Neural cell (in vitro differentiated cells): ENCODE data around the gene DECR2. TPM values are rescaled to one million over a fixed set of nuclear protein-coding genes. Genes with fewer than 3 reads are reported as not detected.

Experiments used
- H2AFZ ChIP-seq: fragments of 200-600, 300-800 bp; sonication (generic), shearing (Covaris generic); 2 replicates; pipeline ENCODE4 v1.6.0; 2014; ENCODE audit warnings: low read depth, mild to moderate bottlenecking, antibody characterized with exemption, low read length, moderate library complexity
- H3F3A ChIP-seq: fragments of 200-600 bp; shearing (Covaris generic); 2 replicates; pipeline ENCODE4 v1.6.1; 2016; ENCODE audit warnings: mild to moderate bottlenecking, moderate library complexity, mixed read lengths, antibody characterized with exemption, low read length; ENCODE audit not compliant: insufficient read depth, poor library complexity, severe bottlenecking
- H3K27ac ChIP-seq: fragments of 200-600, 300-800 bp; sonication (generic), shearing (Covaris generic); 2 replicates; pipeline ENCODE4 v1.5.1; 2014; ENCODE audit warnings: mild to moderate bottlenecking, low read length, moderate library complexity
- H3K27me3 ChIP-seq: fragments of 300-800, 200-600 bp; sonication (generic), shearing (Covaris generic); 2 replicates; pipeline ENCODE4 v1.6.0; 2014; ENCODE audit warnings: mild to moderate bottlenecking, low read depth, low read length, moderate library complexity; ENCODE audit not compliant: insufficient read depth
- H3K36me3 ChIP-seq: fragments of 300-800, 200-600 bp; sonication (generic), shearing (Covaris generic); 2 replicates; pipeline ENCODE4 v1.5.1; 2014; ENCODE audit warnings: mild to moderate bottlenecking, antibody characterized with exemption, low read length, moderate library complexity; ENCODE audit not compliant: insufficient read depth
- H3K4me2 ChIP-seq: fragments of 300-800, 200-600 bp; sonication (generic), shearing (Covaris generic); 2 replicates; pipeline ENCODE4 v1.6.0; 2014; ENCODE audit warnings: mild to moderate bottlenecking, low read length
- H3K4me3 ChIP-seq: fragments of 300-800, 200-600 bp; sonication (generic), shearing (Covaris generic); 2 replicates; pipeline ENCODE4 v1.5.1; 2014; ENCODE audit warnings: mild to moderate bottlenecking, low read length, moderate library complexity
- H3K79me2 ChIP-seq: fragments of 200-600 bp; shearing (Covaris generic); replicated peaks from 2 replicates; pipeline ENCODE4 v1.6.0; 2014; ENCODE audit warnings: mild to moderate bottlenecking, low read length, moderate library complexity; ENCODE audit not compliant: insufficient read depth
- H3K9ac ChIP-seq: fragments of 300-800, 200-600 bp; sonication (generic), shearing (Covaris generic); 2 replicates; pipeline ENCODE4 v1.6.1; 2016; ENCODE audit warnings: mild to moderate bottlenecking, low read length, mixed read lengths
- H3K9me2 ChIP-seq: fragments of 200-600 bp; shearing (Covaris generic); 2 replicates; pipeline ENCODE4 v1.6.1; 2016; ENCODE audit warnings: mild to moderate bottlenecking, low read length, mixed read lengths; ENCODE audit not compliant: insufficient read depth
- H3K9me3 ChIP-seq: fragments of 200-600, 300-800 bp; sonication (generic), shearing (Covaris generic); 2 replicates; pipeline ENCODE4 v1.6.1; 2016; ENCODE audit warnings: mild to moderate bottlenecking, mixed run types, low read length, moderate library complexity, mixed read lengths
- H4K20me1 ChIP-seq: fragments of 200-600 bp; shearing (Covaris generic); 2 replicates; pipeline ENCODE4 v1.6.1; 2016; ENCODE audit warnings: mild to moderate bottlenecking, mixed run types; ENCODE audit not compliant: insufficient read depth
- CTCF ChIP-seq: fragments of 450-650 bp; IDR thresholded peaks from 2 replicates; pipeline ENCODE4 v1.5.1; 2014; ENCODE audit warnings: antibody characterized with exemption, mild to moderate bottlenecking, moderate library complexity; ENCODE audit not compliant: poor library complexity, severe bottlenecking
- EP300 ChIP-seq: fragments of 450-650 bp; conservative IDR thresholded peaks from 2 replicates; pipeline ENCODE4 v1.6.1; 2014; ENCODE audit warnings: antibody characterized with exemption, mild to moderate bottlenecking, moderate library complexity; ENCODE audit not compliant: poor library complexity, severe bottlenecking
- EZH2 ChIP-seq: fragments of 200-600, 300-800 bp; shearing (Covaris generic), sonication (generic); IDR thresholded peaks from 2 replicates; pipeline ENCODE4 v1.6.1; 2014; ENCODE audit warnings: antibody characterized with exemption, low read length, borderline replicate concordance, mild to moderate bottlenecking; ENCODE audit not compliant: insufficient read depth, poor library complexity, severe bottlenecking
- MXI1 ChIP-seq: fragments of 450-650 bp; conservative IDR thresholded peaks from 2 replicates; pipeline ENCODE4 v1.6.1; 2014; ENCODE audit warnings: antibody characterized with exemption, mild to moderate bottlenecking; ENCODE audit not compliant: poor library complexity, severe bottlenecking
- POLR2AphosphoS5 ChIP-seq: IDR thresholded peaks from 2 replicates; pipeline ENCODE4 v1.6.1; 2012
- RAD21 ChIP-seq: fragments of 450-650 bp; conservative IDR thresholded peaks from 2 replicates; pipeline ENCODE4 v1.6.1; 2014; ENCODE audit warnings: antibody characterized with exemption, mild to moderate bottlenecking, moderate library complexity
- REST ChIP-seq: IDR thresholded peaks from 2 replicates; pipeline ENCODE4 v1.6.1; 2012; ENCODE audit warnings: borderline replicate concordance
- SMC3 ChIP-seq: fragments of 450-650 bp; conservative IDR thresholded peaks from 2 replicates; pipeline ENCODE4 v1.6.1; 2014; ENCODE audit warnings: antibody characterized with exemption, mild to moderate bottlenecking, moderate library complexity; ENCODE audit not compliant: poor library complexity
- TAF1 ChIP-seq: IDR thresholded peaks from 2 replicates; pipeline ENCODE4 v1.6.1; 2012; ENCODE audit warnings: low read depth
- polyA plus RNA-seq: library from polyadenylated mRNA; depleted of rRNA; stranded (reverse); fragments of >200 nt; gene quantifications from 2 replicates; pipeline ENCODE4 v1.2.3, GENCODE V29; 2014

The DECR2 gene
- polyA plus RNA-seq, 1 donor from 2014 or later, result 58.8 TPM

DNA sequence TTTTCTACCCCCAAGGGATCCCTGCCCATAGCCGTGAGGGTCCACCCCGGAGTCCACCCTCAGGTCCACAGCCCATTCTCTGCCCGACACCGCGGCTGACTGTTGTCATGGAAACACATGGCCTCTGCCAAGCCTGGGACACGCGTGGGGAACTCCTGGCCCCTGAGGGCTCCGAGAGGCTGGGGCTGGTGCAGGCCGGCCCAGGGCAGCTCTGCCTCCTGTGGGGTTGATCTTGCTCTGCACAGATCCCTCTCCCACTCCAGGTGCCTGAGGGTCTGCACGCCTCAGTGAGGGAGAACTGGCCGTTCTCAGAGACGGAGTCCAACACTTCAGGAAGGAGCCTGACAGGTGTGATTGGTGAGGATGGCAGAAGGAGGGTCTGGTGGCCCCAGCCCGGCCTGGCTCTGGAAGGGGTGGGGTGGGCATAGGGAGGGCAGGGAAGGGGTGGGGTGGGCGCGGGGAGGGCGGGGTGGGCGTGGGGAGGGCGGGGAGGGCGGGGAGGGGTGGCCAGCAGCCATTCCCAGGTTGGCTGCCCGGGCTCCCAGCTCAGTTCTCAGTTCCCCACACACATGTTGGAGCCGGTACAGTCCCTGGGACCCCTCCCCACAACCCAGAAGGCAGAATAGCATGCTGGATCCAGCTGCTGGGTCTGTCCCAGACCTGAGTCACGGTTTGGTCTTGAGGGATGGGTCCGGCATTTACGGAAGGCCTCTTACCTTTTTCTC lies 37.8 kb upstream of the DECR2 start:
- no peak for TF ChIP-seq TAF1
- no peak for TF ChIP-seq MXI1
- no peak for TF ChIP-seq EZH2
- no peak for TF ChIP-seq REST
- TF ChIP-seq EP300, result no peak
- no peak for TF ChIP-seq POLR2AphosphoS5
- TF ChIP-seq CTCF, result no peak
- no peak for TF ChIP-seq SMC3
- TF ChIP-seq RAD21, result no peak
- Histone ChIP-seq H3K4me3 (no peak overlapping the region), H4K20me1 (no peaks in the 10 kb centered on the region), H3K27ac (no peak overlapping the region), H3K9me3 (no peaks in the 10 kb centered on the region), H3K4me2 (no peak overlapping the region), H3K27me3 (no peaks in the 10 kb centered on the region), H3K9ac (no peak overlapping the region), H3K9me2 (no peaks in the 10 kb centered on the region), H3F3A (no peaks in the 10 kb centered on the region), H3K36me3 (no peaks in the 10 kb centered on the region), H2AFZ (no peak overlapping the region), H3K79me2 (no peaks in the 10 kb centered on the region)

- no peaks in the 10 kb centered on the region for H3K36me3 ChIP-seq
Observed at GRCh38 chr16:364595-365491, 36.8 kb upstream of the DECR2 start.

More at GRCh38 chr16:364595-365491, 36.8 kb upstream of the DECR2 start:
- Histone ChIP-seq H3K9ac (no peak overlapping the region), H3F3A (no peaks in the 10 kb centered on the region), H3K9me3 (no peaks in the 10 kb centered on the region), H3K79me2 (no peaks in the 10 kb centered on the region), H3K9me2 (no peaks in the 10 kb centered on the region), H2AFZ (no peak overlapping the region), H3K4me2 (no peak overlapping the region), H4K20me1 (no peaks in the 10 kb centered on the region), H3K27ac (no peak overlapping the region), H3K27me3 (no peaks in the 10 kb centered on the region), H3K4me3 (no peak overlapping the region)
- no peak for TF ChIP-seq CTCF
- no peak for TF ChIP-seq POLR2AphosphoS5
- TF ChIP-seq MXI1, result no peak
- no peak for TF ChIP-seq RAD21
- no peak for TF ChIP-seq EP300
